Naive B cell (primary cell): ENCODE results near the gene SPHK1. TPM values are rescaled to one million over a fixed set of nuclear protein-coding genes. Genes with fewer than 3 reads are reported as not detected.

Source experiments
- ATAC-seq, 2 donors: fragments of 150-1000 bp; cut with Tn5 transposase; 2 replicates each; pipeline ENCODE4 v1.10.0; 2021; ENCODE audit warnings: low read depth in 2 of 2, mild to moderate bottlenecking in 2 of 2, moderate library complexity in 2 of 2
- DNase-seq: peaks from one replicate; pipeline ENCODE4 v3.0.0; 2022
- H3K27ac Mint-ChIP-seq, 6 donors: one replicate each; pipeline ENCODE4 v1.8.0; 2020 to 2022; ENCODE audit warnings: mild to moderate bottlenecking in 6 of 6, mixed read lengths in 6 of 6, moderate library complexity in 5 of 6, inconsistent platforms in 2 of 6
- H3K27me3 Mint-ChIP-seq, 3 donors: one replicate each; pipeline ENCODE4 v1.8.0; 2021 to 2022; ENCODE audit warnings: mixed read lengths in 3 of 3, mild to moderate bottlenecking in 1 of 3
- H3K36me3 Mint-ChIP-seq, 2 donors: one replicate each; pipeline ENCODE4 v1.8.0; 2020 to 2022; ENCODE audit warnings: mixed read lengths in 2 of 2, inconsistent platforms in 1 of 2, mild to moderate bottlenecking in 1 of 2
- H3K4me1 Mint-ChIP-seq, 3 donors: one replicate each; pipeline ENCODE4 v1.8.0; 2020 to 2022; ENCODE audit warnings: mixed read lengths in 3 of 3, inconsistent platforms in 1 of 3, mild to moderate bottlenecking in 1 of 3, moderate library complexity in 1 of 3
- H3K4me3 Mint-ChIP-seq, 8 donors: one replicate each; pipeline ENCODE4 v1.8.0; 2020 to 2022; ENCODE audit warnings: mild to moderate bottlenecking in 8 of 8, mixed read lengths in 8 of 8, moderate library complexity in 8 of 8, inconsistent platforms in 2 of 8
- H3K9me3 Mint-ChIP-seq, 7 donors: one replicate each; pipeline ENCODE4 v1.8.0; 2020 to 2022; ENCODE audit warnings: mixed read lengths in 7 of 7, mild to moderate bottlenecking in 5 of 7, inconsistent platforms in 2 of 7, moderate library complexity in 1 of 7
- polyA plus RNA-seq, 6 donors: library from polyadenylated mRNA; unstranded; fragments of 300-500 nt; fragmentation: Illumina TruSeq; gene quantifications; one replicate each; pipeline ENCODE4 v1.2.3, GENCODE V29; 2021; ENCODE audit warnings: low read depth in 6 of 6

Gene SPHK1
- polyA plus RNA-seq, 6 donors from 2014 or later, result 0.22 to 1.7 TPM; not detected in 4

DNA sequence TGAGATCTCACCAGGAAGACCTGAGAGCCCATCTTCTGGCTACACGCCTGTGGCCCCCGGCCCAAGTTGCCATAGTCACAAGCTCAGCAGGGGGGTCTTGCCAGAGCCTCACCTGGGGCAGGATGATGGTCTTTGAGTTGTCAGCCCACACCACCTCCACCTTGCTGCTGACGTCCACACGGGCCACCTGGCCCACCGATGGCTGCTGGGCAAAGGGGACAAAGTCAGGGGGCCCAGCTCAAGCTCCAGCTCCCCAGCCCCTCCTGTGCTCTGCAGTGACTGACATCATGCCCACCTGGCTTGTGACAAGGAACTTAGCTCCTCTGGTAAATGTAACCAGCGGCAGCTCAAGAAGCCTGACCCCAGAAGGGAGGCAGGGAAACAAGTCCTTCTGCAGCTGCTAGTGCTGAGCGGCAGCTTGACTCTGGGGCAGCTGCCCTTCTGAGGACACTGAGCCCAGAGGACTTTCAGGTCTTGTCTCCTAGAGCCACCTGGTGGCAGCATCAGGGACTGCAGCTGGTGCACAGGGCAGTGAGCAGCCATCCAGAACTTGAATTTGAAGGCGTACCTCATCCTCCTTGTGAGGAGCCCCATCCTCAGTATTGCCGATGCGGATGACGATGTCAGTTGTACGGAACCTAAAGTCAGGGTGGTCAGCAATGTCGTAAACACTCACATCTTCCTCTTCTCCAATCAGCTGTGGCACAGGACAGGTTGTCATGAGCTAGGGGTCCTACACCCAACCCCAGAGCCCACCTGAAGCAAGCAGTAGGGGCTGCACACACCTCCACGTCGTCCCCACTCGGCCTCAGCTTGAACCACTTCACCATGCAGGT, 13.5 kb downstream of the SPHK1 start:
- Mint-ChIP-seq H3K36me3 (peaks cover 35 to 54% of the 10 kb centered on the region in 2 donors), H3K4me3 (peak overlapping the region in 1 of 8 donors; percentile 47), H3K27ac (peak overlapping the region in 1 of 6 donors; percentile 44), H3K9me3 (no peaks in the 10 kb centered on the region), H3K27me3 (no peaks in the 10 kb centered on the region), H3K4me1 (peaks cover 6 to 12% (median 9%) of the 10 kb centered on the region in 3 donors)
- peak; percentile 75 to 88 for ATAC-seq
- DNase-seq, result peak; percentile 69

DNA sequence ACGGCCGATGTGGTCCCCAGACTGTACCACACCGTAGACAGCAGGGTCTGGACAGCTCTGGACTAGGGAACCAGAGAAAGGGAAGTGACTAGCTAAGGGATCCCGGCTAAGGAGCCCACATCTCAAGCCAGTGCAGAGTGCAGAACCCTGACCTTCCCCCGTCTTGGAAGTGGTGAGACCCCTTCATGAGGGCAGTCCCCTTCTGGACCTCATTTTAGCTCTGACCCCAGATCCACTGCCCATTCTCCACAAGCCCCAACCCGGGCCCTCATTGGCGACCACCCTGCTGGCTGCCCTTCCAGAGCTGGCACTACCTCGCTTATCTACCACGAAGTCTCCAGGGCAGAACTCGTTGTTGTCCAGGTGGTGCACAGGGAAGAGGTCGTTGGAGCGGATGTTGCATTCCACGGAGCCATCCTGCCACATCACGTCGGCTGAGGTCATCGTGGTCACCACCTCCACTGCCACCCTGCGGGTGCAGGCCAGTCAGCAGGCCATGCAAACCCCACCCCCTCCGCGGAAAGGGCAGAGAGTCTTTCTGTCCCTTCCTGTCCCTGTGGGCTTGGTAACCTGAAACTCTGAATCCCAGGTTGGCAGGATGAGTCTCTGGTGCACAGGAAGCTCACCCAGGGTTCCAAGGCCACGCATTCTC, 14.2 kb downstream of the SPHK1 start:
- H3K36me3 Mint-ChIP-seq, result peaks cover 33 to 57% of the 10 kb centered on the region in 2 donors
- H3K4me3 Mint-ChIP-seq, result no peak overlapping the region
- peak overlapping the region in 1 of 6 donors; percentile 33 for H3K27ac Mint-ChIP-seq
- H3K4me1 Mint-ChIP-seq, result peaks cover 7 to 14% (median 10%) of the 10 kb centered on the region in 3 donors
- no peaks in the 10 kb centered on the region for H3K27me3 Mint-ChIP-seq
- H3K9me3 Mint-ChIP-seq, result no peaks in the 10 kb centered on the region
- DNase-seq (no peak), ATAC-seq (peak in 1 of 2 donors; percentile 20)

DNA sequence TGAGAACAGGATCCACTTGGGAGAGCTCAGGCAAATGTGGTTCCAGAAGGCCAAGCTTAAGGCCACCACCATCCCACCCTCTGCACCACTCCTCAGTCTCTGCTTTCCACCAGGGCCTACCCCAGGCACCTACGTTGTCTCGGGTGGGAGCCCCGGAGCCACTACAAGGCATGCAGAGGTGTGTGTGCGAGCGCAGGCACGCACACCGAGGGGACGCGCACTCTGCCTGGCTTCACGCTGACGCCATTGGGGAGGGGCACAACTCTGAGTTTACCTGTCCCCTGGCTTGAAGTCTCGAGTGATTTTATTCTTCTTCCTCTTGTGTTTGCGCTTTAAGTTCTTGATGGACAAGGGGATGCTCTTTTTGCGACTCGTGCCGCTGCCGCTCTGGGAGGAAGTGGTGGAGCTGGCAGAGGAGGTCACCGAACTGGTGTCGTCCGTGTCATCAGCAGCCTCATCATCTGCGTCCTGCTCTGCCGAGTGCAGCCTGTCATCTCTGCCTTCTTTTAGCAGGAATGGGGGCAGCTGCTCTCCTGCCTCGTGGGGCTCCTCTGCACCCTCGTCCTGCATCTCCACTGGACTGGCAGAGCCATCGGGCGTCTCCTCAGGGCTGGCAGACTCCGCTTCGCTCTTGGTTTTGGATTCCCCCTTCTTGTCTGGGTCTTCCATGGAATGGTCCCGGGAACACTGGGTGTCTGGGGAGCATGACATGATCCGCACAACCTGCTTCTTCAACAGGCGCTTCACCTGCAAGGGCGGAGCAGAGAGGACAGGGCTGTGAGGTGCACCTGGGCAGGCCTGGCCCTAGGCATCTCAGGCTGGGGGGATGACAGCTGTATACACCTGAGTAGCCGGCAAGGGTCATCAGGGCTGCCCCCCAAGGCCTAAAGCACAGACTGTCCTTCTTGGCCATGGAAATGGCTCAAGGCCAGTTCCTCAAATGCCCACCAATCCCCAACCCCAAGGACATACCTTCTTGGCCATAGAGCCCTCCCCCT, 15.1 kb downstream of the SPHK1 start:
- DNase-seq (no peak), ATAC-seq (no peak)
- H3K36me3 Mint-ChIP-seq, result peaks cover 32 to 57% of the 10 kb centered on the region in 2 donors
- H3K27me3 Mint-ChIP-seq, result no peaks in the 10 kb centered on the region
- H3K27ac Mint-ChIP-seq, result no peak overlapping the region
- H3K4me3 Mint-ChIP-seq, result no peak overlapping the region
- H3K9me3 Mint-ChIP-seq, result no peaks in the 10 kb centered on the region
- H3K4me1 Mint-ChIP-seq, result peaks cover 7 to 21% (median 17%) of the 10 kb centered on the region in 3 donors

DNA sequence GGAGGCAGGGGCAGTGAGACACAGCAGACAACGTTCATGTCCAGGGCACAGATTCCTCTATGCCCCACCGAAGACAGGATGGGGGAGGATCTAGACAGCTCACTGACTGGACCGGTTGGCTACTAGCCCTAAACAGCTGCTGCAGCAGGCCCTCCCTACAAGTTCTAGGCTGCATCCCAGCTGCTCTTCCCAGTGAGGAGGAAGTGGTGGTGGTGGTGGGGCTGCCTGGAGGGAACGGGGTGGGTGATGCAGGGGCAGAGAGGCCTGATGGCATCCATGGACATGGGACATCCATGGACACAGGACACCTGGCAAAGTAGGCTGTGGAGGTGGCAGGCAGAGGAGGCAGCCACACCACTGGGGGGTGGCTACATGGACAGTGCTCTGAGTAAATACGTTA, 18.3 kb downstream of the SPHK1 start:
- Mint-ChIP-seq H3K9me3 (no peaks in the 10 kb centered on the region), H3K36me3 (peaks cover 38 to 53% of the 10 kb centered on the region in 2 donors), H3K27me3 (no peaks in the 10 kb centered on the region), H3K27ac (no peak overlapping the region), H3K4me3 (no peak overlapping the region), H3K4me1 (peaks cover 36 to 45% (median 36%) of the 10 kb centered on the region in 3 donors)
- ATAC-seq (no peak), DNase-seq (no peak)

DNA sequence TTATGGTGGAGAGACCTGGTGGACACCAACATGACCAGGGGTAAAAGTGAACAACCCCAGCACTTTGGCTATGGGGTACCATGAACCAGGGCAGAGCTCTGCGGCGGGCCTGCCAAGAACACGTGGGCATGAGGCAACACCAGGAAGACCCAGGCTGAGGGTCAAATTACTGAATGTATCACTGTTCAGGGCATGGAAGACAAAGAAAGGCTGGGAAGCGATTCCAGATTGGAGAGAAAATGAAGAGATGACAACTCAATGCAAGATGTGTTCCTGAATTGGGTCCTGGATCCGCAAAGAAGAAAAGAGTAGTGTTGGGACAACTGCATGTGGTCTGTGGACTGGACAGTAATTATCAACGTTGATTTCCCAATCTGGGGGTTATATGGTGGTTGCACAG, 19.8 kb downstream of the SPHK1 start:
- ATAC-seq (no peak), DNase-seq (no peak)
- peak overlapping the region in 3 of 6 donors; percentile 54 to 89 (median 88) for H3K27ac Mint-ChIP-seq
- H3K36me3 Mint-ChIP-seq, result peaks cover 34 to 52% of the 10 kb centered on the region in 2 donors
- H3K4me1 Mint-ChIP-seq, result peaks cover 45 to 54% (median 46%) of the 10 kb centered on the region in 3 donors
- no peaks in the 10 kb centered on the region for H3K9me3 Mint-ChIP-seq
- peak overlapping the region in 1 of 8 donors; percentile 29 for H3K4me3 Mint-ChIP-seq
- H3K27me3 Mint-ChIP-seq, result no peaks in the 10 kb centered on the region

DNA sequence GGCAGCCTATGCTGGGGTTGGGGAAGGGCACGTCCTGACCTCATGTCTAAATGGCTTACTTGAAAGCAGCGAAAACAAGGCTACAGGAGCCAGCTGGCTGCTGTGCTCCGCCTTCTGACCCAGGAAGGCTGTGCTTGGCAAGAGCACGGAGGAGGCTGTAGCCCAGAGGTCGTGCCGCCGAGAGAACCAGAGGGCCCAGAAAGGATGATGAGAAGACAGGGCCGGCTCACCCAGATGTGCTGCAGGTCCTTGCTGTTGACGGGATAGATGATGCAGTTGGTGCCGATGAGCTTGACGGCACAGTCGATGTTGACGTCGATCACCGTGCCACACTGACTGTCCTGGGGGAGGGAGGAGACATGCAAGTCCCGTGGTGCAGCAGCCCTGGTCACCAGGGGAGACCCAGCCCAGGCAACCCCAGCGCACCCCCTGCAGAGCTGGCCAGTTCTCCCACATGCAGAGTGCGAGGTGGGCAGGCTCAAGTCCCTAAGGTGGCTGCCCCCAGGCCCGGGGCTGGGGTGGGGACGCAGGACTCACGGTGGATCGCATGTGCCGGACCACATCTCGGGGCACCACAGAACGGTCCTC, 20.7 kb downstream of the SPHK1 start:
- Mint-ChIP-seq H3K4me1 (peaks cover 50 to 62% (median 53%) of the 10 kb centered on the region in 3 donors), H3K9me3 (no peaks in the 10 kb centered on the region), H3K36me3 (peaks cover 27 to 51% of the 10 kb centered on the region in 2 donors), H3K4me3 (peak overlapping the region in 5 of 8 donors; percentile 15 to 81 (median 30)), H3K27ac (no peak overlapping the region), H3K27me3 (no peaks in the 10 kb centered on the region)
- DNase-seq (no peak), ATAC-seq (no peak)

DNA sequence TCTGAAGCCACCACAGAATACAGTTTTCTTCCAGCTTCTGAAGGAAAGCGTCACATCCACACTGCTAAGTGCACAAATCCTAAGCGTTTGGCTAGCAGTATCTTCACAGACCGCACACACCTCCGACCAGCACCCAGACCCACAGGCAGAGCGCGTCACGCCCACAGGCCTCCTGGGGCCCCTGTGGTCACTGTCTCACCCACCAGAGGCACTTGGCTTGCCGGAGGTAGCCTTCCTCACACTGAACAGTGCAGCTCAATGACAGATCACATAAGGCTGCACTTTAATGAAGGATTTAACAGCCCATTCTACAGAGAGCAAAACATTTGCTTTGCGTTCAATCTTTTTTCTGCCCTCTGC, 21.2 kb downstream of the SPHK1 start:
- Mint-ChIP-seq H3K9me3 (no peaks in the 10 kb centered on the region), H3K4me3 (peak overlapping the region in 5 of 8 donors; percentile 15 to 81 (median 53)), H3K27ac (peak overlapping the region in 3 of 6 donors; percentile 41 to 80 (median 67)), H3K27me3 (no peaks in the 10 kb centered on the region), H3K36me3 (peaks cover 26 to 54% of the 10 kb centered on the region in 2 donors), H3K4me1 (peaks cover 50 to 66% (median 55%) of the 10 kb centered on the region in 3 donors)
- DNase-seq (no peak), ATAC-seq (no peak)

DNA sequence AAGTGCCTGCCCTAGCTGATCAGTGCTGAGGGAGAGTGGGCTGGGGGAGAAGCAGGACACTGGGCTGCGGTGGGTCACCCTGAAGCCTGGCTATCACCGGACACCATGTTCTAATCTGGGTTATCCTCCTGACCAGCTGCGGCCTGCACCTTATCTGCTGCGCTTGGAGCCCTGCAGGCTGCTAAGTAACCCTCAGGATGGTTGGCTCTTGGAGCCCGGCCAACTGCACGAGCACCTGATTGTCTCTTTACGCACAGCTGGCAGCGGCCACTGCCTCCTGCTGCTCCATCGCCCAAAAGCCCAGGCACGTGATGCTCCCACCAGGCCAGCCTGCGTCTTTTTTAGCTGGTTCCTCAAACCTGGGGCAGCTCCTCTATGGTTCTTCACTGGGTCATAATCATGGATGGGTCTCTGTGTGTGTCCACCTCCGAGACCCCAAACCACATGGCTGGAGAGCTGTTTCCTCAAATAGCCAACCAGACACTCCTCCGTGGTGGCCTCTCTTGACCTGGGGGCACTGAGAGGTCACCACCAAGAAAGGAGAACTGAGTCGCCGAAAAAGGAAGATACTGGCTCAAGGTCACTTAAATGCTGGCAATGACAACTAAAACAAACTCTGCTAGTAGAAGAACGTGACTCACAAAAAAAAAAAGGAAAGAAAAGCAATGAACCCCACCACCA, 21.7 kb downstream of the SPHK1 start:
- Mint-ChIP-seq H3K27ac (peak overlapping the region in 5 of 6 donors; percentile 41 to 95 (median 80)), H3K4me3 (peak overlapping the region; percentile 6 to 72 (median 56)), H3K9me3 (no peaks in the 10 kb centered on the region), H3K4me1 (peaks cover 49 to 66% (median 55%) of the 10 kb centered on the region in 3 donors), H3K27me3 (no peaks in the 10 kb centered on the region), H3K36me3 (peaks cover 21 to 48% of the 10 kb centered on the region in 2 donors)
- ATAC-seq (peak; percentile 27 to 44), DNase-seq (no peak)

DNA sequence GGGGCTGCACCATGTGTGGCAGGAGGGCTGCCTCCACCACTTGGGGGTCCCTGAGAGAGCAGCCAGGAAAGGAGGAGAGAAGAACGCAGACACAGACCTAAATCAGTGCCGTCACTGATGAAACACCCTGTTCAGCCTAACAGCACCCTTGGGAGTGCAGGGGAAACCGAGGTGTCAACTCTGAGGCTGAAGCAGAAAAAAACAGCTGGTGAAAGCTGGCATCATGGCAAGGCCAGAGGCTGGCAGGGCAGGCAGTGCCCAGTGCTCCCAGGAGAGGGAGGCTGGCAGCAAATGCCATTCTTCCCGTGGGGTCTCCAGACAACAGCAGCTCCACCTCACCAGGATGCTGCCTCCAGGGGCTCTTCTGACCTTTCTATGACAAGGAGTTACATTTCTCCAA, 23.1 kb downstream of the SPHK1 start:
- ATAC-seq (peak in 1 of 2 donors; percentile 17), DNase-seq (no peak)
- peaks cover 12 to 34% of the 10 kb centered on the region in 2 donors for H3K36me3 Mint-ChIP-seq
- H3K4me1 Mint-ChIP-seq, result peaks cover 47 to 66% (median 58%) of the 10 kb centered on the region in 3 donors
- H3K27me3 Mint-ChIP-seq, result no peaks in the 10 kb centered on the region
- H3K4me3 Mint-ChIP-seq, result peak overlapping the region in 2 of 8 donors; percentile 34 to 53
- peak overlapping the region in 5 of 6 donors; percentile 27 to 77 (median 61) for H3K27ac Mint-ChIP-seq
- no peaks in the 10 kb centered on the region for H3K9me3 Mint-ChIP-seq

DNA sequence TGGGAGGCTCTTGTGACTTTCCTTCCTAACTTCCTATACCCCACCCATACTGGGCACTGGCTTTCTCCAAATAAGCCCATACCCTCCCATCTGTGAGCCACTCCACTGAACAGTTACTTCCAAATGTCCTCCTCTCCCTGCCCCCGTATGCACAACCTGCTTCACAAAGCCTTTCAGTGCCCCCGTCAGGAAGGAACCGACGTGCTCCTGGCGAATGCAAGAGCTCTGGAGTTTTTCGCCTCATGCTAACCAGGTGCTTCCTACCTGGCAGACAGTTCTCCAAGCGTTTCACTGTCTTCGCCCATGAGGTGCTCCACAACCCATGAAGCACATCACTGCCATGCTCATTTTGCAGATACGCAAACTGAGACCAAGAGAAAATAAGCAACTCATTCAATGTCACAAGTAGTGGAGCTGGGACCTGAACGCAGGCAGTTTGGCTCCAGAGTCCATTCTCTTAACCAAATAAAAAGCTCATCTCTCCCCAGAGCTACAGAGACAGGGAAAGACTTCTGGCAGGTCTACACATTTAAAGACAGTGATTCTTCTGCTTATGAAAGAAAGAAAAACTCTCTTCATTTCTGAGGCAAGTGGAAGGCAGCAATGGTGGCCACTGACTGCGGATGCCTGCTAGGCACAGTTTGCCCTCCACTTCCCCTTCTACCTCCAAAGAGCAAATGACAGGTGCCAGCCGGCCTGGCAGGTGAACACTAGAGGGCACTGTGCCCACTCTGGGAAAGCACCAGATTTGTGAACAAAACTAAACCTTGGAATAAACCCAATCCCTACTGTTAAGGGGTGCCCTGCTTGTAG, 23.8 kb downstream of the SPHK1 start:
- peak overlapping the region in 5 of 8 donors; percentile 17 to 56 (median 23) for H3K4me3 Mint-ChIP-seq

DNA sequence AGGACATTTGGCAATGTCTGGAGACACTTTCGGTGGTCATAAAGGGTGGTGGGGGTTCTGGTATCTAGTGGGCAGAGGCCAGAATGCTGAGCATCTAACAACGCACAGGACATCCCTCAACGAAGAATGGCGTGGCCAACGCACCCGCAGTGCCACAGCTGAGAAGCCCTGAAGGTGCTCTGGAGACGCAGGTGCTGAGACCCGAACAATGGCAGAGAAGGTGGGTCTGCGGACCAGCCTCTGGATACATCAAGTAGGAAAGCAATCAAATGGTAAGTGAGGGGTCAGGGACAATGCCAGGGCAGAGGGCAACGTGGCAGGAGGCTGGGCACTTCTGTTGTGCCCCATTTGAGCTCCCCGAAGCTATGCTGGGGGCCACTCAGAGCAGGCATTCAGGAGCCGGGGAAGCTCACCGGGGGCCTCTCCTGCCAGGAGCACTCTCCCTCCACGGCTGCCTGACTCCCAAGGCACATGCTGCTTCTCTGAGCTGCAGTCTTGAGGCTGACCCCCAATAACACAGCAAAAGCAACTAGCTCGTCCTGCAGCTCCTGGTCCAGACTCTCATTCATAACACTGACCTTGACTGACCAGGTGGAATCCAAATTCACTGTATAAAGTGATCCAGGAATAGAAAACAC, 26.0 kb downstream of the SPHK1 start:
- Mint-ChIP-seq H3K4me1 (peaks cover 46 to 70% (median 69%) of the 10 kb centered on the region in 3 donors), H3K4me3 (no peak overlapping the region), H3K9me3 (no peaks in the 10 kb centered on the region), H3K36me3 (peaks cover 4 to 10% of the 10 kb centered on the region in 2 donors), H3K27ac (peak overlapping the region in 1 of 6 donors; percentile 67), H3K27me3 (no peaks in the 10 kb centered on the region)
- ATAC-seq (no peak), DNase-seq (no peak)

More for the DNA sequence above, 23.8 kb downstream of the SPHK1 start:
- Mint-ChIP-seq H3K36me3 (peaks cover 11 to 27% of the 10 kb centered on the region in 2 donors), H3K27ac (peak overlapping the region; percentile 61 to 93 (median 83)), H3K27me3 (no peaks in the 10 kb centered on the region), H3K9me3 (no peaks in the 10 kb centered on the region), H3K4me1 (peaks cover 44 to 66% (median 56%) of the 10 kb centered on the region in 3 donors)
- DNase-seq, result peak; percentile 78
- ATAC-seq, result peak; percentile 84 to 95
